CD4-positive, CD25-positive, alpha-beta regulatory T cell (primary cell): Measurements from ENCODE around the gene HAGH. TPM values are rescaled to one million over a fixed set of nuclear protein-coding genes. Genes with fewer than 3 reads are reported as not detected.

ENCODE experiments used
- ATAC-seq, 2 donors: fragments of 150-1000 bp; cut with Tn5 transposase; one replicate each; pipeline ENCODE4 v1.10.0; 2021; ENCODE audit warnings: low read depth in 2 of 2, moderate number of reproducible peaks in 2 of 2, moderate library complexity in 1 of 2
- DNase-seq, 3 donors: peaks; one replicate each; pipeline versions ENCODE4 v3.0.0 to v3.0.0-alpha.2; 2012 to 2022; ENCODE audit warnings: mixed read lengths in 1 of 3
- H3K27ac ChIP-seq: one replicate; pipeline ENCODE4 v1.7.0; 2013; ENCODE audit warnings: mild to moderate bottlenecking, low read length; ENCODE audit not compliant: insufficient read depth, poor library complexity, severe bottlenecking
- H3K27me3 ChIP-seq: one replicate; pipeline ENCODE4 v1.7.0; 2013; ENCODE audit warnings: low read length; ENCODE audit not compliant: control insufficient read depth, insufficient read depth
- H3K36me3 ChIP-seq: one replicate; pipeline ENCODE4 v1.7.0; 2013; ENCODE audit warnings: mild to moderate bottlenecking, low read length, moderate library complexity; ENCODE audit not compliant: control insufficient read depth, insufficient read depth
- H3K4me1 ChIP-seq: 2 replicates; pipeline ENCODE4 v1.7.0; 2013; ENCODE audit warnings: mild to moderate bottlenecking, low read length; ENCODE audit not compliant: insufficient read depth, control insufficient read depth, poor library complexity, severe bottlenecking
- H3K4me3 ChIP-seq: one replicate; pipeline ENCODE4 v1.7.0; 2013; ENCODE audit warnings: low read depth, mild to moderate bottlenecking, low read length, moderate library complexity
- H3K9me3 ChIP-seq, 2 experiments: 1 replicate in 1 of 2; 2 replicates in 1 of 2; pipeline ENCODE4 v1.7.0; 2013; ENCODE audit warnings: low read length in 2 of 2, mild to moderate bottlenecking in 1 of 2, moderate library complexity in 1 of 2; ENCODE audit not compliant: control insufficient read depth in 2 of 2
- H3K27ac Mint-ChIP-seq, 3 donors: one replicate each; pipeline ENCODE4 v1.8.0; 2020 to 2022; ENCODE audit warnings: mild to moderate bottlenecking in 3 of 3, mixed read lengths in 3 of 3, moderate library complexity in 2 of 3
- H3K27me3 Mint-ChIP-seq: one replicate; pipeline ENCODE4 v1.8.0; 2022; ENCODE audit warnings: mild to moderate bottlenecking, mixed read lengths
- H3K36me3 Mint-ChIP-seq: one replicate; pipeline ENCODE4 v1.8.0; 2020; ENCODE audit warnings: mixed read lengths
- H3K4me1 Mint-ChIP-seq, 4 donors: one replicate each; pipeline ENCODE4 v1.8.0; 2020 to 2022; ENCODE audit warnings: mixed read lengths in 4 of 4, mild to moderate bottlenecking in 1 of 4
- H3K4me3 Mint-ChIP-seq, 4 donors: one replicate each; pipeline ENCODE4 v1.8.0; 2020 to 2022; ENCODE audit warnings: mild to moderate bottlenecking in 4 of 4, mixed read lengths in 4 of 4, moderate library complexity in 3 of 4
- H3K9me3 Mint-ChIP-seq, 7 donors: one replicate each; pipeline ENCODE4 v1.8.0; 2020 to 2022; ENCODE audit warnings: mixed read lengths in 7 of 7, mild to moderate bottlenecking in 3 of 7, moderate library complexity in 2 of 7
- polyA plus RNA-seq, 4 donors: library from polyadenylated mRNA; unstranded; fragments of 300-500 nt; fragmentation: Illumina TruSeq; gene quantifications; one replicate each; pipeline ENCODE4 v1.2.3, GENCODE V29; 2021
- total RNA-seq: library from RNA; stranded (reverse); gene quantifications from one replicate; pipeline ENCODE4 v1.2.3, GENCODE V29; 2022

HAGH gene
- total and polyA plus RNA-seq, 5 donors from 2014 or later, result 36.1 to 69.1 (median 46.4) TPM

DNA sequence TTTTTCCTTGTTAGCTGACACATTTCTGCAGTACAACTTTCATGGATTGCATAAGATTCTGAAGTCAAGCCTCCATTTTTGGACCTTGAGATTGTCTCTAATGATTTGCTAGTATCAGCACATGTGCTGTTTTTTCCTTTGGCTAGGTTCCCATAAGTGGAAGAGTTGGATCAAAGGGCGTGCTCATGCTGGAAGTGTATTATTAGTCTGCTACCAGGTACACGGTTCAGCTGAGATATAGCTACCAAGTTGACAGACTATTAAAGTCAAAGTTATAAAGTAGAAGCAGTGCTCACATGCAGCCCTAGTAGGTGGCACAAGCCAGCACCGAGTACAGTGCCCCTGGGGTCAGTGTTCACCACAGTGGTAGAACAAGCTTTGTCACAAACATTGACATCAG lies 3.6 kb upstream of the HAGH start:
- H3K27ac Mint-ChIP-seq, result no peak overlapping the region
- Histone ChIP-seq H3K9me3 (no peaks in the 10 kb centered on the region), H3K36me3 (no peaks in the 10 kb centered on the region), H3K27me3 (no peaks in the 10 kb centered on the region), H3K4me3 (no peak overlapping the region), H3K4me1 (peaks cover 29% of the 10 kb centered on the region), H3K27ac (no peak overlapping the region)
- H3K27me3 Mint-ChIP-seq, result no peaks in the 10 kb centered on the region
- DNase-seq, result no peak
- no peak for ATAC-seq
- H3K9me3 Mint-ChIP-seq, result no peaks in the 10 kb centered on the region
- H3K36me3 Mint-ChIP-seq, result peaks cover 6% of the 10 kb centered on the region
- H3K4me3 Mint-ChIP-seq, result peak overlapping the region in 2 of 4 donors; percentile 26 to 61
- H3K4me1 Mint-ChIP-seq, result peaks cover 15 to 33% (median 24%) of the 10 kb centered on the region in 4 donors

DNA sequence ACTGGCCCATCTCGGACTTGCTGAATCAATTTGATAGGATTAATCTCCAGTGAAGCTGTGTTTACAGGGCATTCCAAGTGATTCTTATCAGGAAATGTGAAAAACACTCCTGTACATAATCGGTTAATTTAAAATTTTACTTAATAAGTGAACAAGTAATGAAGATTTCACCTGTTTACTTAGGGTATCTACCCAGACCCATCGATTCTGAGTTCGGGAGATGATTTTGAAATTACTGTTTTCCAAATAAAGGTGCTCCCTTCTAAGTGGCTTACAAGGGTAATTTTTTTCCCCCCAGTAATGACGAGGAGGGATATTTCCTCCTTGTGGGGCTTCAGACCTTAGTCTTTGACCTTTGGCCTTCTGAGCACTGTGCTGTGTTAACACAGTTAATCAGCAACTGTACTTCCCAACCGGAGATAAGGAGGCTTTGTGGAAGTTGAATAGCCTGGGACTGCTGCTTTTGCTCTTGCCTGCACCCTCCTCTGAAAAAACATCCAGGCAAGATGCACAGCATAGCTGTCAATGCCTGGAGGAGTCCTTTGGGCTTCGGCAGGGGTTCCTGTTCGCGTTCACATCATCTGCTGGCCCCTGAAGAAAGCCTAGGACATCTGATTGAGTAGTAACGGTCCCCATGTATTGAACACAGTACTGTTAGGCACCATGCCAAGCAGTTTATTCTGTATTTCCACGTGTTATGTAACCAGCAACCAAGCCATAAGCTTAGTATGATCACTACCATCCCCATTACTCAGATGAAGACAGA lies 2.2 kb upstream of the HAGH start:
- Histone ChIP-seq H3K4me1 (peaks cover 41% of the 10 kb centered on the region), H3K9me3 (no peaks in the 10 kb centered on the region), H3K27me3 (no peaks in the 10 kb centered on the region), H3K4me3 (peak overlapping the region; percentile 11), H3K36me3 (no peaks in the 10 kb centered on the region), H3K27ac (no peak overlapping the region)
- Mint-ChIP-seq H3K4me3 (peak overlapping the region; percentile 50 to 95 (median 79)), H3K4me1 (peaks cover 18 to 46% (median 32%) of the 10 kb centered on the region in 4 donors), H3K27me3 (no peaks in the 10 kb centered on the region), H3K9me3 (no peaks in the 10 kb centered on the region), H3K36me3 (peaks cover 6% of the 10 kb centered on the region), H3K27ac (peak overlapping the region in 2 of 3 donors; percentile 30 to 46)
- ATAC-seq (no peak), DNase-seq (no peak)

DNA sequence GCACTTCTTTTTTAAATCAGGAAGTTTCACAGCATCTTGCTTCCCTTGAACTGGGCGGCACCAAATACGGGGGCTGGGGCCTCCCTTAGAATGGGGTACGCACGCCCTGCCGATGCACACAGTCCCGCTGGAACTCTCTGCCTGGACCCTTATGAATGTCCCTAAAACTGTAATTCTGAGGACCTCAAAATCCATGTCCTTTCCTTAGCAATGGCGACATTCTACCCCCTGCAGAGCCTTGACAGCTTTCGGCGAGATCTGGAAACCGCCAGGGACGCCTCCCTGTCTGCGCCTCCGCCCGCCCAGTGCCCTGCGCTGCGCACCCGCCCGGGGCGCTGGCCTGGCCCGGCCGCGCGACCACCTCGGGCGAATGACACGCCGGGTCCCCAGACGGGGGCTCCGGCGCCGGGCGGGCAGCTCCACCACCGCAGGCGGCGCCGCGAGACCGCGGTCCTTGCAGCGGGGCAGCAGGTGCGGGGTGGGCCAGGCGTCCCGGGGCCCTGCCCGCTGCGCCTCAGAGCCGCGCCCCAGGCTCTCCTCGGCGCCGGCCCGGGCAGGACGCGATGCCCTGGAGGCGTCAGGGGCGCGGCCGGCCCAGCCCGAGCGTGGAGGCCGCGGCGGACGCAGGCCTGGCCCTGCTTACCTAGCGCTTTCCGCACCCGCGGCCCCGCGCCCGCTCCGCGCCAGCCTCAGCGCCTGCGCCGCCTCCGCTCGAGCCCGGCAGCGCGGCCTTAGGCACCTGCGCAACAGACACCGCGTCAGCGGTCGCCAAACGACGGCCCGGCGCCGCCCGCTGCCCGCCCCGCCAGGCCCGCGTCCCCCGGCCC lies 548 bp downstream of the HAGH start:
- H3K4me1 Mint-ChIP-seq, result peaks cover 18 to 49% (median 35%) of the 10 kb centered on the region in 4 donors
- Histone ChIP-seq H3K9me3 (no peaks in the 10 kb centered on the region), H3K36me3 (peaks cover 10% of the 10 kb centered on the region), H3K4me1 (peaks cover 46% of the 10 kb centered on the region), H3K4me3 (peak overlapping the region; percentile 64), H3K27me3 (no peaks in the 10 kb centered on the region), H3K27ac (peak overlapping the region; percentile 76)
- H3K27me3 Mint-ChIP-seq, result no peaks in the 10 kb centered on the region
- H3K9me3 Mint-ChIP-seq, result no peaks in the 10 kb centered on the region
- H3K36me3 Mint-ChIP-seq, result no peaks in the 10 kb centered on the region
- DNase-seq (peak; percentile 64 to 82 (median 81)), ATAC-seq (peak; percentile 75 to 76)
- H3K27ac Mint-ChIP-seq, result peak overlapping the region; percentile 60 to 91 (median 86)
- peak overlapping the region; percentile 84 to 95 (median 86) for H3K4me3 Mint-ChIP-seq

DNA sequence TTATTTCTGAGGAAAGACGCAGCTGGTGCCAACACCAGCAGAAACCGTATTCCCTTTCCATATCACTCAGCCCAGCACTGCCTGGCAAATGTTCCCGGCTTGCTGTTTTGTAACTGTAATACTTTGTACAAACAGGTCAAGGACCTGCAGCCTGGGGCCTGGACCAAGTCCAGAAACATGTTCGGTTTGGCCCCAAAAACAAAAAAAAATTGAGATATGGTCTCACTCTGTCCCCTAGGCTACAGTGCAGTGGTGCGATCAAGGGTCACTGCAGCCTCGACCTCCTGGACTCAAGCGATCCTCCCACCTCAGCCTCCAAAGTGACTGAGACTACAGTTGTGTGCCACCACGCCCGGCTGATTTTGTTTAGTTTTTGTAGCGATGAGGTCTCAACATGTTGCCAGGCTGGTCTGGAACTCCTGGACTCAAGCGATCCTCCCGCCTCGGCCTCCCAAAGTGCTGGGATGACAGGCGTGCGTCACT lies 1.2 kb downstream of the HAGH start:
- H3K9me3 Mint-ChIP-seq, result no peaks in the 10 kb centered on the region
- peaks cover 10% of the 10 kb centered on the region for H3K36me3 ChIP-seq
- H3K36me3 Mint-ChIP-seq, result no peaks in the 10 kb centered on the region
- H3K4me3 Mint-ChIP-seq, result peak overlapping the region; percentile 84 to 87 (median 84)
- H3K4me3 ChIP-seq, result peak overlapping the region; percentile 64
- no peaks in the 10 kb centered on the region for H3K9me3 ChIP-seq
- ATAC-seq, result no peak
- H3K27me3 ChIP-seq, result no peaks in the 10 kb centered on the region
- peaks cover 46% of the 10 kb centered on the region for H3K4me1 ChIP-seq
- H3K27ac Mint-ChIP-seq, result peak overlapping the region in 2 of 3 donors; percentile 72 to 86
- DNase-seq, result no peak
- H3K4me1 Mint-ChIP-seq, result peaks cover 18 to 49% (median 32%) of the 10 kb centered on the region in 4 donors
- H3K27ac ChIP-seq, result peak overlapping the region; percentile 69
- no peaks in the 10 kb centered on the region for H3K27me3 Mint-ChIP-seq

DNA sequence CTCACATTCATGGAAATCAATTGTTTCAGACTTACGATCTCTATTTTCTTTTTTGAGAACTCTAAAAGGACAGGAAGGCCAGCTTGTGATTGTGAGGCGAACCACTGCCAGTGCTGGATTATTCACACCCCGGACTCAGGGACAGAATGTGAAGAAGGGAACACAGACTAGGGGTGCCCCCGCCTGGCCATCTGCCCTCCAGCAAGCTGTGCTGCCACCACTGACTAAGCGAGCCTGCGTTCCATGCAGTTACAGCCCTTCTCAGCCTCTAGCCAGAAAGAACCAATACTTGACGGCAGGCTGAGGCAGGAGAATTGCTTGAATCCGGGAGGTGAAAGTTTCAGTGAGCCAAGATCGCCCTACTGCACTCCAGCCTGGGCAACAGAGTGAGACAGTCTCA lies 2.8 kb downstream of the HAGH start:
- DNase-seq, result peak in 1 of 3 donors; percentile 20
- H3K27me3 Mint-ChIP-seq, result no peaks in the 10 kb centered on the region
- peaks cover 10% of the 10 kb centered on the region for H3K36me3 ChIP-seq
- no peaks in the 10 kb centered on the region for H3K27me3 ChIP-seq
- H3K36me3 Mint-ChIP-seq, result no peaks in the 10 kb centered on the region
- no peaks in the 10 kb centered on the region for H3K9me3 Mint-ChIP-seq
- H3K4me1 Mint-ChIP-seq, result peaks cover 11 to 39% (median 20%) of the 10 kb centered on the region in 4 donors
- no peak for ATAC-seq
- peak overlapping the region; percentile 13 to 89 (median 66) for H3K4me3 Mint-ChIP-seq
- H3K9me3 ChIP-seq, result no peaks in the 10 kb centered on the region
- H3K4me1 ChIP-seq, result peaks cover 38% of the 10 kb centered on the region
- H3K4me3 ChIP-seq, result no peak overlapping the region
- H3K27ac Mint-ChIP-seq, result peak overlapping the region in 1 of 3 donors; percentile 69
- no peak overlapping the region for H3K27ac ChIP-seq

DNA sequence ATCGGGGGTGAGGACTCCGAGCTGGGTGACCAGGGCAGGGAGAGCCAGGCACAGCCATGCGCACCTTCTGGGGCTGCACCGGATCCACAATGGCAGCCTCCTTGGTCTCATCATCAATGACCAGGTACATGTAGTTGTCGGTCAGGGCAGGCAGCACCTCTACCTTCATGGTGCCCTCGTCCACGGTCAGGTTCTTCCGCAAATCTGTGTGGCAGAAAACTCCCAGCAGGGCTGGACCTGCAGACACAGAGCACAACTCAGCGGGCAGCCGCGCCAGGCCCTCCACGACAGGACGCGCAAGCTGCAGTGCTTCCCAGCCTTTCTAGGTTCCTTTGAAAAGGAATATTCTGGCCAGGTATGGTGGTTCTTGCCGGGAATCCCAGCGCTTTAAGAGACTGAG lies 3.8 kb downstream of the HAGH start:
- Mint-ChIP-seq H3K9me3 (no peaks in the 10 kb centered on the region), H3K4me3 (no peak overlapping the region), H3K4me1 (peaks cover 4 to 31% (median 16%) of the 10 kb centered on the region in 4 donors), H3K36me3 (no peaks in the 10 kb centered on the region), H3K27me3 (no peaks in the 10 kb centered on the region), H3K27ac (no peak overlapping the region)
- H3K27me3 ChIP-seq, result no peaks in the 10 kb centered on the region
- ATAC-seq, result no peak
- H3K27ac ChIP-seq, result no peak overlapping the region
- peaks cover 14% of the 10 kb centered on the region for H3K36me3 ChIP-seq
- peaks cover 30% of the 10 kb centered on the region for H3K4me1 ChIP-seq
- no peaks in the 10 kb centered on the region for H3K9me3 ChIP-seq
- no peak for DNase-seq
- no peak overlapping the region for H3K4me3 ChIP-seq

DNA sequence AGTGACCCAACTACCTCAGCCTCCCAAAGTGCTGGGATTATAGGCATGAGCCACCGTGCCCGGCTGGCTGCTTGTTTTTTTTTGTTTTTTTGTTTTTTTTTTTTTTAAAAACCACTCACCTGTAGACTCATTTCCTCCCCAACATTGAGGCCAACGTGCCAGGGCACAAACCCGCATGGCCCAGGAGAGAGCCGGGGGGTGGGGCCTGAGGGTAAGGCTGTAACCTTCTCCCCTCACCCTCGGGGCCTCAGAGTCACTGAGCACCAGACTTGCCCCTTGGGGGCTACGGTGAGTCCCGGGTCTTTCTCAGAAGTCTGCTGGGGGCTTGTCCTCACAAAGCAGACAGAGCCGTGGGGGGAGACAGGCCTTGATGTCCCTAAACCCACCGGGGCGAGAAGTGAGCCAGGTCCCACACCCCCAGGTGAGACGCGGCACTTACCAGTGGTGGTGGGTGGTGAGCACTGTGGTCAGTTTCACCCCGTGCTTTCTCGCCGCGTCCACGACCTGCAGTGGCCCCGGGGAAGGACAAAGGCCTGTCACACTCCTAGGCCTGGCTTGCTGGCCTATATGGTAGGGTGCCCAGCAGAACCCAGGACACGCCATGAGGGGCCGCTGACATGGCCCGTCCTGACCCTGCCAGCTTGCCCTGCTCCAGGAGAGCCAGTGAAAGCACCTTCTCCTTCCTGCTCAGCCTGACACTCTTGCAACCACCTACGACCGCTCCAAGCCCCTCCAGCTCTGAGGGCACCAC lies 4.6 kb downstream of the HAGH start:
- Histone ChIP-seq H3K27ac (no peak overlapping the region), H3K27me3 (no peaks in the 10 kb centered on the region), H3K4me1 (peaks cover 25% of the 10 kb centered on the region), H3K9me3 (no peaks in the 10 kb centered on the region), H3K36me3 (peaks cover 20% of the 10 kb centered on the region), H3K4me3 (no peak overlapping the region)
- Mint-ChIP-seq H3K27ac (no peak overlapping the region), H3K9me3 (no peaks in the 10 kb centered on the region), H3K4me3 (no peak overlapping the region), H3K27me3 (no peaks in the 10 kb centered on the region), H3K36me3 (no peaks in the 10 kb centered on the region), H3K4me1 (peaks cover 0 to 23% (median 12%) of the 10 kb centered on the region in 4 donors)
- DNase-seq (no peak), ATAC-seq (no peak)
